Neural progenitor cell (in vitro differentiated cells): ENCODE results near the gene LGI4.

Experiments used
- CTCF ChIP-seq: fragments of 200-600 bp; sonication (generic); IDR thresholded peaks from 2 replicates; pipeline ENCODE4 v1.5.1; 2017; ENCODE audit warnings: antibody characterized with exemption, mild to moderate bottlenecking
- EZH2 ChIP-seq: fragments of 200-600 bp; sonication (generic); IDR thresholded peaks from 2 replicates; pipeline ENCODE4 v1.6.1; 2017; ENCODE audit warnings: antibody characterized with exemption, mild to moderate bottlenecking, moderate library complexity
- EZH2phosphoT487 ChIP-seq: fragments of 200-600 bp; sonication (generic); IDR thresholded peaks from 2 replicates; pipeline ENCODE4 v1.6.1; 2017; ENCODE audit warnings: antibody characterized with exemption

DNA sequence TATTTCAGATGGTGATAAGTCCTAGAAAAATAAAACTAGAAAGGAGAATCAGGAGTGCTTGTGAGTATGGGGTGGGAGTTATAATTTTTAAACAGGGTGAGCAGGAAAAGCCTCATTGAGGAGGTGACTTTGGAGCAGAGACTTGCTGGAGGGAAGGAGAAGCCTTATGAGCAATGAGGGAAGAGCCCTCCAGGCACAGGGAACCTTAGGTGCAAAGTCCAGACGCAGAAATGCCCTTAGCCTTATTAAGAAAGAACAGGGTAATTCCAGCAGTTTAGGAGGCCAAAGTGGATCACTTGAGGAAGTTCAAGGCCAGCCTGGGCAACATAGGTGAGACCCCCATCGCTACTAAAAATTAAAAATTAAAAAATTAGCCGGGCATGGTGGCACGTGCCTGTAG, 40.2 kb downstream of the LGI4 start:
- TF ChIP-seq CTCF, result no peak
- no peak for TF ChIP-seq EZH2phosphoT487
- no peak for TF ChIP-seq EZH2
